GM12892 (cell line): Measurements from ENCODE around the gene SNX8.
"Not testable (repeated sequence)": the region's sequence is repeated elsewhere in the genome, so short reads cannot be mapped to it uniquely, and the experiment has no call there.

Experiments used
- POLR2A ChIP-seq: IDR thresholded peaks from 2 replicates; pipeline ENCODE4 v1.6.1; 2011; ENCODE audit warnings: low read depth, low read length, control low read depth
- POLR2AphosphoS5 ChIP-seq: IDR thresholded peaks from 2 replicates; pipeline ENCODE4 v1.6.1; 2011; ENCODE audit warnings: low read depth, low read length, control low read depth
- TAF1 ChIP-seq: IDR thresholded peaks from 2 replicates; pipeline ENCODE4 v1.6.1; 2011; ENCODE audit warnings: low read depth, mild to moderate bottlenecking, control low read depth, low read length, borderline replicate concordance

DNA sequence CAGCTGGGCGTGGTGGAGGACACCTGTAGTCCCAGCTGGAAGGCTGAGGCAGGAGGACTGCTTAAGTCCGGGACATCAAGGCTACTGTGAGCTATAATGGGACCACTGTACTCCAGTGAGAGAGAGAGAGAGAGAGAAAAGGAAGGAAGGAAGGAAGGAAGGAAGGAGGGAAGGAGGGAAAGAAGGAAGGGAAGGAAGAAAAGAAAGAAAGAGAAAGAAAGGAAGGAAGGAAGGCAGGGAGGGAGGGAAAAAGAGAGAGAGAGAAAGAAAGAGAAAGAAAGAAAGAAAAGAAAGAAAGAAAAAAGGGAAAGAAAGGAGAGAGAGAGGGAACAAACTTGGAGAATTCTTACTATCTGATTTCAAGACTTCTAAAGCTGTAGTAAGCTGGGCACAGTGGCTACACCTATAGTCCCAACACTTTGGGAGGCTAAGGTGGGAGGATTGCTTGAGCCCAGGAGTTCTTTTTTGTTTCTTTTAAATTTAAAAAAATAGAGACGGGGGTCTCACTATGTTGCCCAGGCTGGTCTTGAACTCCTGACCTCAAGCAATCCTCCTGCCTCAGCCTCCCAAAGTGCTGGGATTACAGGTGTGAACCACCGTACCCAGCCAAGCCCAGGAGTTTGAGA is 18.5 kb upstream of the SNX8 start:
- not testable (repeated sequence) for TF ChIP-seq POLR2AphosphoS5, POLR2A, TAF1
